ENCODE results near the gene SLC12A6. TPM values are rescaled to one million over a fixed set of nuclear protein-coding genes. Genes with fewer than 3 reads are reported as not detected.
A peak's percentile ranks its signal among the peaks of the same experiment; 100 is the strongest.

The SLC12A6 gene
- total and polyA plus RNA-seq, 7 experiments from 2014 or later = 9.6 to 122 (median 104) TPM

GRCh38 chr15:34365836-34366235 lies 28.3 kb upstream of the SLC12A6 start:
- H3K36me3 Mint-ChIP-seq = peaks cover 0 to 20% (median 10%) of the 10 kb centered on the region in 5 donors
- Histone ChIP-seq H3K9me3 (ENCODE audit: control insufficient read depth in 2 of 3, low read length in 3 of 3) (no peaks in the 10 kb centered on the region), H3K36me3 (ENCODE audit: control insufficient read depth in 2 of 3, insufficient read depth in 3 of 3, low read length in 3 of 3) (peaks cover 0 to 27% (median 0%) of the 10 kb centered on the region in 3 experiments), H3K27ac (ENCODE audit: low read depth, low read length) (peak overlapping the region; percentile 68), H3K4me3 (ENCODE audit: low read length) (peak overlapping the region; percentile 82), H3K4me1 (ENCODE audit: control insufficient read depth in 2 of 2, insufficient read depth in 2 of 2, low read length in 2 of 2) (peaks cover 13 to 17% of the 10 kb centered on the region in 2 donors), H3K27me3 (ENCODE audit: control insufficient read depth in 2 of 2, insufficient read depth in 2 of 2, low read length in 2 of 2) (no peaks in the 10 kb centered on the region)
- DNase-seq = peak in 1 of 9 donors; percentile 5
- H3K4me1 Mint-ChIP-seq = peaks cover 5 to 44% (median 27%) of the 10 kb centered on the region in 7 donors
- POLR2A ChIA-PET = interaction anchor here (0.6 to 5.1 kb wide), 7 partner anchors 11 to 143 kb away, joined by 3 to 49 read pairs (median 3); partner anchors contain the start of genes NOP10, NUTM1 and SLC12A6
- no peak for ATAC-seq
- CTCF ChIA-PET = interaction anchor here (0.8 to 3.5 kb wide), 4 partner anchors 21 to 125 kb away, joined by 3 to 68 read pairs (median 16); partner anchors contain the start of genes NOP10, NUTM1 and SLC12A6
- H3K4me3 Mint-ChIP-seq = peak overlapping the region; percentile 94 to 99 (median 96)
- intact Hi-C loops (cut with micrococcal nuclease) = loop anchor here (2.0 to 10.0 kb wide), 3 partner anchors 121 to 603 kb away; partner anchors contain the start of genes AQR (in 1 of the 2) and AVEN (in 1 of the 2)
- H3K27me3 Mint-ChIP-seq = no peaks in the 10 kb centered on the region
- peak overlapping the region; percentile 38 to 94 (median 86) for H3K27ac Mint-ChIP-seq
- peaks cover 0 to 2% (median 0%) of the 10 kb centered on the region in 11 donors for H3K9me3 Mint-ChIP-seq

- Mint-ChIP-seq H3K4me3 (peak overlapping the region; percentile 94 to 99 (median 96)), H3K27me3 (no peaks in the 10 kb centered on the region), H3K36me3 (peaks cover 0 to 23% (median 13%) of the 10 kb centered on the region in 5 donors), H3K4me1 (peaks cover 5 to 42% (median 27%) of the 10 kb centered on the region in 7 donors), H3K9me3 (peaks cover 0 to 2% (median 0%) of the 10 kb centered on the region in 11 donors), H3K27ac (peak overlapping the region in 8 of 9 donors; percentile 21 to 93 (median 52))
- intact Hi-C loops (cut with micrococcal nuclease) = loop anchor here in 1 of 2 donors (10.0 kb wide), 2 partner anchors 120 to 330 kb away; partner anchors contain the start of gene AVEN
- ChIA-PET POLR2A (interaction anchor here (0.6 to 5.1 kb wide), 5 partner anchors 21 to 132 kb away, joined by 3 to 49 read pairs (median 3); partner anchors contain the start of genes NOP10, NUTM1 and SLC12A6), CTCF (interaction anchor here (0.8 to 3.5 kb wide), 3 partner anchors 23 to 124 kb away, joined by 4 to 68 read pairs (median 27); partner anchors contain the start of genes NOP10, NUTM1 and SLC12A6)
- ATAC-seq (no peak), DNase-seq (no peak)
- H3K4me1 ChIP-seq (ENCODE audit: control insufficient read depth in 2 of 2, insufficient read depth in 2 of 2, low read length in 2 of 2) = peaks cover 13 to 17% of the 10 kb centered on the region in 2 donors
- H3K27me3 ChIP-seq (ENCODE audit: control insufficient read depth in 2 of 2, insufficient read depth in 2 of 2, low read length in 2 of 2) = no peaks in the 10 kb centered on the region
- H3K36me3 ChIP-seq (ENCODE audit: control insufficient read depth in 2 of 3, insufficient read depth in 3 of 3, low read length in 3 of 3) = peaks cover 0 to 33% (median 4%) of the 10 kb centered on the region in 3 experiments
- H3K9me3 ChIP-seq (ENCODE audit: control insufficient read depth in 2 of 3, low read length in 3 of 3) = no peaks in the 10 kb centered on the region
- H3K4me3 ChIP-seq (ENCODE audit: low read length) = peak overlapping the region; percentile 82
- peak overlapping the region; percentile 68 for H3K27ac ChIP-seq (ENCODE audit: low read depth, low read length)
Observed at GRCh38 chr15:34365091-34365825, 27.7 kb upstream of the SLC12A6 start.

- intact Hi-C loops (cut with micrococcal nuclease) = loop anchor here in 1 of 2 donors (10.0 kb wide), 2 partner anchors 119 to 329 kb away; partner anchors contain the start of gene AVEN
- CTCF ChIA-PET = interaction anchor here (0.6 kb wide), 1 partner anchor 21 kb away, joined by 3 read pairs; the partner anchor contains the start of genes NOP10 and NUTM1
- no peak for DNase-seq
- Mint-ChIP-seq H3K36me3 (peaks cover 0 to 28% (median 16%) of the 10 kb centered on the region in 5 donors), H3K27me3 (no peaks in the 10 kb centered on the region), H3K4me1 (peaks cover 5 to 35% (median 27%) of the 10 kb centered on the region in 7 donors), H3K27ac (no peak overlapping the region), H3K9me3 (peaks cover 0 to 2% (median 0%) of the 10 kb centered on the region in 11 donors), H3K4me3 (no peak overlapping the region)
- Histone ChIP-seq H3K27ac (ENCODE audit: low read depth, low read length) (no peak overlapping the region), H3K4me3 (ENCODE audit: low read length) (no peak overlapping the region), H3K36me3 (ENCODE audit: control insufficient read depth in 2 of 3, insufficient read depth in 3 of 3, low read length in 3 of 3) (peaks cover 4 to 45% (median 4%) of the 10 kb centered on the region in 3 experiments), H3K4me1 (ENCODE audit: control insufficient read depth in 2 of 2, insufficient read depth in 2 of 2, low read length in 2 of 2) (peaks cover 13 to 17% of the 10 kb centered on the region in 2 donors), H3K27me3 (ENCODE audit: control insufficient read depth in 2 of 2, insufficient read depth in 2 of 2, low read length in 2 of 2) (no peaks in the 10 kb centered on the region), H3K9me3 (ENCODE audit: control insufficient read depth in 2 of 3, low read length in 3 of 3) (no peaks in the 10 kb centered on the region)
- POLR2A ChIA-PET = no interaction called here
- no peak for ATAC-seq
Observed at GRCh38 chr15:34364041-34364440, 26.5 kb upstream of the SLC12A6 start.

DNA sequence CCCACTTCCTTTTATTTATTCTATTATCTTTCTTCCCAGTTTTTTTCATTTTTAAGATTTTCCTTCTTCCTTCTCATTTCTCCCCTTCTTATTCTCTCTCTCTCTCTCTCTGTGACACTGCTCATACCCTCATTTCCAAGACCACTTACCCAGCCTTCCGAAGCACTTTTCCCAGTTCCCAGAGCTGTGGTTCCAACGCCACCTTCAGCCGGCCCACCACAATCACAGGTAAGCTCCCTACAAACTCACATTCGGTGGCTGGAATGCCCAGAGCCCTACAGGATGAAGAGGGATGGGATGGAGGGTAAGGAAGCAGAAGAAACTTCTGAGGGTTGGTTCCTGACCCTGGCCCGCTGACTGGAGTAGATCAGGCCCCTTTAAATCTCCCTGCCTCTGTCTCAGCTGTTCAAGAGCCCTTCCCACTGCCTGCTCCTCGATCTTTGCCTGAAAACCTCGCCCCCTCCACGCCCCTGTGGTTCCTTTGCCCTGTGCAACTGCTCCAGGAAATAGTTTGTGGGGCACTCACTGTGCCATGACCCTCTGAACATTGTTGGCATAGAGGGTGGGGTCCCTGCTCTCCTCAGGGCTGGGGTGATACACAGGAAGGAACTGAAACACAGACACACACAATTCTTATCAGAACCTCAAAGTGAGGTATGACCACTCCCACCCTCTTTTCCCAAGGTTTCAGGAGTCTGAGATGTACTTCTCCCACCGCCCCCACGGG lies 24.6 kb upstream of the SLC12A6 start:
- intact Hi-C loops (cut with micrococcal nuclease) = loop anchor here in 1 of 2 donors (10.0 kb wide), 2 partner anchors 117 to 327 kb away; partner anchors contain the start of gene AVEN
- peaks cover 0 to 2% (median 0%) of the 10 kb centered on the region in 11 donors for H3K9me3 Mint-ChIP-seq
- H3K4me3 Mint-ChIP-seq = no peak overlapping the region
- ChIA-PET CTCF (no interaction called here), POLR2A (interaction anchor here (1.5 kb wide), 1 partner anchor 24 kb away, joined by 3 read pairs; no protein-coding TSS in a partner anchor)
- H3K36me3 Mint-ChIP-seq = peaks cover 4 to 37% (median 21%) of the 10 kb centered on the region in 5 donors
- Histone ChIP-seq H3K4me3 (ENCODE audit: low read length) (no peak overlapping the region), H3K27me3 (ENCODE audit: control insufficient read depth in 2 of 2, insufficient read depth in 2 of 2, low read length in 2 of 2) (no peaks in the 10 kb centered on the region), H3K27ac (ENCODE audit: low read depth, low read length) (no peak overlapping the region), H3K4me1 (ENCODE audit: control insufficient read depth in 2 of 2, insufficient read depth in 2 of 2, low read length in 2 of 2) (peaks cover 8 to 9% of the 10 kb centered on the region in 2 donors), H3K36me3 (ENCODE audit: control insufficient read depth in 2 of 3, insufficient read depth in 3 of 3, low read length in 3 of 3) (peaks cover 4 to 58% (median 11%) of the 10 kb centered on the region in 3 experiments), H3K9me3 (ENCODE audit: control insufficient read depth in 2 of 3, low read length in 3 of 3) (no peaks in the 10 kb centered on the region)
- ATAC-seq (no peak), DNase-seq (no peak)
- no peaks in the 10 kb centered on the region for H3K27me3 Mint-ChIP-seq
- H3K27ac Mint-ChIP-seq = peak overlapping the region in 4 of 9 donors; percentile 15 to 76 (median 61)
- peaks cover 0 to 26% (median 18%) of the 10 kb centered on the region in 7 donors for H3K4me1 Mint-ChIP-seq

- ATAC-seq = no peak
- H3K9me3 Mint-ChIP-seq = no peaks in the 10 kb centered on the region
- ChIA-PET POLR2A (interaction anchor here (1.5 kb wide), 1 partner anchor 23 kb away, joined by 3 read pairs; no protein-coding TSS in a partner anchor), CTCF (interaction anchor here (1.5 kb wide), 1 partner anchor 18 kb away, joined by 9 read pairs; the partner anchor contains the start of genes NOP10 and NUTM1)
- no peak overlapping the region for H3K4me3 Mint-ChIP-seq
- no peaks in the 10 kb centered on the region for H3K27me3 Mint-ChIP-seq
- H3K27ac ChIP-seq (ENCODE audit: low read depth, low read length) = no peak overlapping the region
- no peak for DNase-seq
- peak overlapping the region in 3 of 9 donors; percentile 7 to 57 (median 29) for H3K27ac Mint-ChIP-seq
- intact Hi-C loops (cut with micrococcal nuclease) = loop anchor here in 1 of 2 donors (10.0 kb wide), 2 partner anchors 116 to 326 kb away; partner anchors contain the start of gene AVEN
- peaks cover 0 to 26% (median 17%) of the 10 kb centered on the region in 7 donors for H3K4me1 Mint-ChIP-seq
- H3K36me3 ChIP-seq (ENCODE audit: control insufficient read depth in 2 of 3, insufficient read depth in 3 of 3, low read length in 3 of 3) = peaks cover 4 to 66% (median 16%) of the 10 kb centered on the region in 3 experiments
- no peaks in the 10 kb centered on the region for H3K9me3 ChIP-seq (ENCODE audit: control insufficient read depth in 2 of 3, low read length in 3 of 3)
- peaks cover 8 to 9% of the 10 kb centered on the region in 2 donors for H3K4me1 ChIP-seq (ENCODE audit: control insufficient read depth in 2 of 2, insufficient read depth in 2 of 2, low read length in 2 of 2)
- no peak overlapping the region for H3K4me3 ChIP-seq (ENCODE audit: low read length)
- no peaks in the 10 kb centered on the region for H3K27me3 ChIP-seq (ENCODE audit: control insufficient read depth in 2 of 2, insufficient read depth in 2 of 2, low read length in 2 of 2)
- H3K36me3 Mint-ChIP-seq = peaks cover 4 to 37% (median 21%) of the 10 kb centered on the region in 5 donors
Observed at GRCh38 chr15:34361278-34361677, 23.7 kb upstream of the SLC12A6 start.

Measured in naive thymus-derived CD4-positive, alpha-beta T cell (primary cell).